Stimulated activated CD8-positive, alpha-beta memory T cell treated with anti-CD3 and anti-CD28 coated beads, Interleukin-12 subunit alpha, Interleukin-12 subunit beta, amount 100 ng/mL, for 4 hours (primary cell): ENCODE data around the gene GJD4.

Source experiments
- DNase-seq: peaks from one replicate; pipeline ENCODE4 v3.0.0-alpha.2; 2020; ENCODE audit warnings: low read depth

GJD4 gene, protein sequence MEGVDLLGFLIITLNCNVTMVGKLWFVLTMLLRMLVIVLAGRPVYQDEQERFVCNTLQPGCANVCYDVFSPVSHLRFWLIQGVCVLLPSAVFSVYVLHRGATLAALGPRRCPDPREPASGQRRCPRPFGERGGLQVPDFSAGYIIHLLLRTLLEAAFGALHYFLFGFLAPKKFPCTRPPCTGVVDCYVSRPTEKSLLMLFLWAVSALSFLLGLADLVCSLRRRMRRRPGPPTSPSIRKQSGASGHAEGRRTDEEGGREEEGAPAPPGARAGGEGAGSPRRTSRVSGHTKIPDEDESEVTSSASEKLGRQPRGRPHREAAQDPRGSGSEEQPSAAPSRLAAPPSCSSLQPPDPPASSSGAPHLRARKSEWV

GRCh38 chr10:35605191-35605590, at the start of gene GJD4:
Gene GJD4, plus strand, starts transcription at chr10:35605341. Its CDS starts 227 bp downstream, at chr10:35605568.
- no peak for DNase-seq

GRCh38 chr10:35555962-35556930, 48.9 kb upstream of the GJD4 start:
- no peak for DNase-seq

DNA sequence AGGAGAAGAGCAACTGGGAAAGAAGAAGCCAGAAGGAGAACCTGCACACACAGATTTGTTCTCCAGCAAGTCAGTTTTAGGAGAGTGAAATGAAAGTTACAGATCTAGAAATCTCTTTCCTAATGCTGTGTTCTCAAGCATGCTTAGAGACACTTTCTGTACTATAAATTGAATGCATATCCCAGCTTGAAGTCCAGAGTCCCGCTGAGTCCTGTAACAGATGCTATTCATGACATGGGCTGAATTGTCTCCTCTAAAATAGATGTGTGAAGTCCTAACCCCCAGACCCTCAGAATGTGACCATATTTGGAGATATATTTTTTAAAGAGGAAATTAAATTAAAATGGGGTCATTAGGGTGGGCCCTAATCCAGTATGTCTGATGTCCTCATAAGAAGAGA, 46.9 kb upstream of the GJD4 start:
- no peak for DNase-seq

DNA sequence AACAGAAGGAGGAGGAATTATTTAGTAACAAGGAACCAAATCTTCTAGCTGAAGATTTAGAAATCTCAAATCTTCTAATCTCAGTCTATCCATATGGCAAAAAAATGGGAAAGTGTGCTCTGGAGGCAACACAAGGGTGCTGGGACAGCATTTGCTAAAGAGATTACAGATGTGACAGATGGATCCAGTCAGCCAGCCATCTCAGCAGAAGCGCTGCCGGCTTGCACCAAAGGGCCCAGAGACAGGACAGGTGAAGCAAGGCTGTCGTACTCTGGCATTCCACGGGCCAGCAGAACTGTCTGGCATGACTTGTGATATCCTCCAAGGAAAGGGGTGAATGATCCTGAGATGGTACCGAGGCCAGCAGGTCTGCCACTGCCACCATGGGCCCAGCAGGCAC, 45.7 kb upstream of the GJD4 start:
- no peak for DNase-seq

DNA sequence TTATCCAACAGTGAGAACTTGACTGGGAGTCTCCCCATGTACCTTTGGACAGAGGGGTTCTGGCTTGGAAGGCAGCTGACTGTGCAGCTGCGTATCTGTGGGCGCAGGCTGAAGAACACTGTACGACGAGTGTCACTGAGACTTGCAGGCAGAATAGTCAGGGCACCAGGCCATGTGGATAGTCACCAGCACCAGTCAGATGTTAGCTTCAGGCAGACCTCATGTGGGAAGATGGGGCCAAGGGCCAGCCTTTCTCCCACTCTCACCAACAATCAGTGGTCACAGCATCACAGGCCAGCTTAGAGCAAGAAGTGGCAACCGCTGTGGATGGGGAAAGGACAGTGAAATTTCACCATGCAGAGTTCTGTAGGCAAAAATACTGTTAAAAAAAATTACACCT, 43.4 kb upstream of the GJD4 start:
- DNase-seq, result no peak

DNA sequence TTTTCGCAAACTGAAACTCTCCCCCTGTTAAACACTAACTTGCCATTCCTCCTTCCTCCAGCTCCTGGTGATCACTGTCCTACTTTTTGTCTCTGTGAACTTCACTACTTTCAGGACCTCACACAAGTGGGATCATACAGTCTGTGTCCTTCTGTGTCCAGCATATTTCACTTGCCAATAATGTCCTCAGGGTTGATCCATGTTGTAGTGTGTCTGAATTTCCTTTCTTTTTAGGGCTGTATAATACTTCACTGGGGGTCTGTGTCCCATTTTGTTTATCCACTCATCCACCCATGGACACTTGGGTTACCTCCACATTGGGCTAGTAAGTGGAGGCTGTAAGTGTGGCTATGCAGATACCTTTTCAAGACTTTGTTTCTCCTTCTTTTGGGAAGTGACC, 42.7 kb upstream of the GJD4 start:
- no peak for DNase-seq

DNA sequence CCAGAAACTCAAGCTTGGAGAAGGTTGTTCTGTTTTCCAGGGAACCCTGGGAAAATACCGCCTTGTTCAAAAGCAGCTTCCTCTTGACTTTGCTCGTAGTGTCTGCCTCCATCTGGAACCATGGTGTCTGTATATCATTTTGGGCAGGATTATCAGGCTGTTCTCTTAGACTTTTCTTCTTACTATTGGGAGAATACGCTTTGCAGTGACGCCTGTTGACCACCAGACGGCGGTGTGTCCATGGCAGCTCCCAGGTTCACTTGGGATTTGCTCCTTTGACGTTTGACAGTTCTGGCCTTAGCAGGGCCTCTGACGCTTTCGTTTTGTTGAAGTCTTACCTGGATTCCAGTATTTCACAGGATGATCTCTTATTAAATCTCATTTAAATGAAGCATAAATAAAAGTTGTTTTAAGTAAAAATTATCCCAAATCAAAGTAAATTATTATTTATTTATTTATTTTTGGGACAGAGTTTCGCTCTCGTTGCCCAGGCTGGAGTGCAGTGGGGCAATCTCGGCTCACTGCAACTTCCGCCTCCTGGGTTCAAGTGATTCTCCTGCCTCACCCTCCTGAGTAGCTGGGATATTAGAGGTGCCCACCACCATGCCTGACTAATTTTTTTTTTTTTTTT, 41.8 kb upstream of the GJD4 start:
- DNase-seq, result no peak

DNA sequence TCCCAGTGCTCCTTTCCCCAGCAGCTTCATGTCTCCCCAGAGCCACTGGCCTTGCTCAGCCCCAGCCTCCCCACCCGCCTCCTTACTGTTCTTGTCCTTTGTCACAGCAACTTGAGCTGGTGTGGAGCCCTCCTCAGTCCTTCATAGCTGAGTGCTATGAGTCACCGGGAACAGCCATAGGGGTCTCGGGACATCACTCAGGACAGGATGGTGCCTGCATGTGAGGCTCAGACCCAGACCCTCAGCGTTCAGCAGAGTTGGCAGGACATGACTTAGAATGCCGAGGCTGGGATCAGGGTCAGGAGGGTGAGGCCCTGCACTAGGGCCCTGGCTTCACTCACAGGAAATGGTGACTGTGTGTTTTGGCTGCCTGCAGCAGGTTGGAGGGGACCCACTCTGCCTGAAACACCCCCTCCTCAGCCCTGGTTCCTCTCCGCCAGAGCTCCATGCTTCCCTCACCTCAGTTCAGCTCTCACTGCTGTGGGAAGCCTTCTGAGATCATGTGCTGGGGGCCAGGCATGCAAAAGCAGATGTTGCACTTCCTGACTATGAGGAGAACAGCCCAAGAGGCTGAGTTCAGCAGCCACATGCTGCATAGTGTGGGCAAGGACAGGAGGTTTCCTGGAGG, 40.7 kb upstream of the GJD4 start:
- DNase-seq, result no peak

DNA sequence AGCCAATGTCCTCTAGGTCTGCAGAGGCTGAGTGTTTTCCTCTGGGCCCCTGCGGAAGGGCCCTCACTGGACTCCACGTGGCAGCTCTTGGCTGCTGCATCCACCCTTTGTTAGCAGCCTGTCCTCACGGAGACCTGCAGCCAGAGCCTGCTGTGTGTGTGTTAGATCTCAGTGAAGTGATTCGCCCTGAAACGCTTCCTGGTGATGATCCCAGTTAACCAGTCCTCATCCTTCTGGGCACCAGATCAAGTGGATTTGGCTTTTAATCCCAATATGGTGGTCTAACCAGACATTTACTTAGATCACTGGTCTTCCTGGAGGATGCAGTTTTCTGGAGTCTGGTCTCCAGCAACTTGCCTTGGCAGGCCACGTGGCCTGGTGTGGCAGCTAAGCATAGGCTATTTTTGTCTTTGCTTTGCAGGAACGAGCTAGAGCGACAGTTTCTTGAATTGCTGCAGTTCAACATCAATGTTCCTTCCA, 39.5 kb upstream of the GJD4 start:
- no peak for DNase-seq

DNA sequence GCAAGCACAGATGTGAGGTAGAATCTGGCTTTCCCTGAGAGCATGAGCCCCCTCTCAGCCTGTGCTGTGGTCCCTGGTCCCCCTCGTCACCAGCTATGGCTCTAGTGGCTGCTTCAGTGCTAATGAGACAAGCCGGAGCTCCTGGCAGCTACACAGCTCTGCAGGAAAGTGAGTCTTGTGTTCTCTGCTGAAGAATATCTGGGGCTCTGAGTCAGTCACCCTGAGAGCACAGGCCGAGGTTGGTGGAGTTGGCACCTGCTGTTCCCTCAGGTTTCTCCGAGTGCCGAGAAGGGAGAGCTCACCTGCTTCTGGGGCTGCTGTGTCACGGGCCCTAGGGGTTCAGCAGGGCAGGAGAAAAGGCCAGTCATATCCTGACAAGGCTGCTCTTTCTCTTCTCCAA, 37.2 kb upstream of the GJD4 start:
- DNase-seq, result no peak

- no peak for DNase-seq
These were observed 36.6 kb upstream of the GJD4 start for GRCh38 chr10:35568483-35569015.

DNA sequence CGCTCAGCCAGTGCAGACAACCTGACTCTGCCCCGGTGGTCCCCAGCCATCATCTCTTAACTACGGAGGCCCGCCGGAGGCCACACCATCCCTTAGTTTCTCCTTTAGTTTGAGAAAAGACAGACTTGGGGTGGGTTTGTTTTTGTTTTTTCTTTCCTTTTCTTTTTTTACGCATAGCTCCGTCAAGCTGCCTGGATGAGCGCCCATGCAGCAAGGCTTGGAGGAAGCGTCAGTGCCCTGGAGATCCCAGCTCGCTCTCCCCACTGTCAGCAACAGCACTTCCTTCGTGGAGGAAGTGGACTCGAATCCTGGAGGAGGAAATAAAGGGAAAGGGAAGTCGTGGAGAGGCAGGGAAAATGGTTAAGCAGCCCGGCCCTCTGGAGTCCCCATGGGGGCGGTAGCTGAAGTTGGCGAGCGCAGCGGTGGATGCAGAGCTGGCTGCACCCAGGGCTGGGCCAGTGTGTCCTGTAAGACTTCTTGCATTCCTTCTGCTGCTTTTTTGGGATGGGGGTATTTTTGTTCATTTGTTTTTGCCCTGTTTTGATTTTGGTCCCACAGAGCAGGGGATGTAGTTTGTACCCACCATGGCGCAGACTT, 35.9 kb upstream of the GJD4 start:
- DNase-seq, result no peak

DNA sequence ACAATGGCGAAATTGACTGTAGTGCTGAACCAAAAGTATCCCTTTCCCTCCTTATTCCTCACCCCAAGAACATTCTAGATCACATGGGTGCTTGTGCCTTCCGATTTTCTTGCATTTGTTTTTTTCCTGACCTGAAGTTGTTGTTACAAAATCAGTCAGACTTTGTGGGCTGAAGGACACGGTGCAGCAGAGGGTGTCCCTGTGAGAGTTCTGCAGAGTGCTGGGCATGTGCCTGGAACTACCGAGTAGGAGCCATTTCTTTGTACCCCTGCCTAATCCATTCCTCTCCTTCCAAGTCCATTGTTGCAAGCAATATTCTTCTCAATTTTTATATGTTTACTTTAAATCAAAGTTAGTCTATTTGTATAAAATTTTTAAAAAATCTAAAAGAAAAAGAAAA, 35.3 kb upstream of the GJD4 start:
- DNase-seq, result no peak

DNA sequence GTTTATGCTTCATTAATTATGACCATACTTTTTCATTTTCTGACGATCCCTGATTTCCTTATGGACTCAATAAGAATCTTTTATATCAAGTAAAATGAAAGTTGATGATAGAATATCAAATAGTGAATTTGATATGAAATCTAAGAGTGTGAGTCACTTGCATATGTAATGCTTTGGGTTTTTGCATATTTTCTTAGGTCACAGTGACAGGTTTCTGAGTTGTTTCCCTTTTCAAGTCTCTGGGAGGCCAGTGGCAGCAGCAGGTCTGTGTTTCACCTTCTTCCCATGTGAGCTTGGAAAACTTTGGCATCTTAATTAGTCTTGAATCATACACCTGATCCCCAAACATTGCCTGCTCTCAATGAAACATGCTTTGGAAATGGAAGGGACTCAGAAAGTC, 34.7 kb upstream of the GJD4 start:
- no peak for DNase-seq

DNA sequence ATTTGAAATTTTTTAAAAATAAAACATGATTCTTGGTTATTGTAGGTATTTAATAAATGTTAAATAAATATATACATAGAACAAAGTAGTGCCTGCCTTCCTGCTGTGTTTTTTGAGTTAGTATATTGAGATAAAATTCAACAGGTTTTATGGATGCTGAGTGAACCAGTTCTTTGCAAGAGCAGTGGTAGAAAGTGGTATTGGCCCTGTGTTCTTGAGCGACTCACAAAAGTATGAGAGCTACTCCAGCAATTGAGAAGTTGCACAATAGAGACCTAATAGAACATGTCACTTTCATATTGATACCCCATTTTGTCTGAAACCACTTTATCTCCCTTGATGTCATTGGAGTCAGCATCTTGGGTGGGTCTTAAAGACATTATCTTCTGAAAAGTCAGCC, 32.6 kb upstream of the GJD4 start:
- no peak for DNase-seq

GRCh38 chr10:35573796-35574195, 31.3 kb upstream of the GJD4 start:
- DNase-seq, result no peak

GRCh38 chr10:35574924-35575352, 30.2 kb upstream of the GJD4 start:
- DNase-seq, result no peak

GRCh38 chr10:35575640-35576039, 29.5 kb upstream of the GJD4 start:
- DNase-seq, result no peak

GRCh38 chr10:35576730-35577129, 28.4 kb upstream of the GJD4 start:
- DNase-seq, result no peak

DNA sequence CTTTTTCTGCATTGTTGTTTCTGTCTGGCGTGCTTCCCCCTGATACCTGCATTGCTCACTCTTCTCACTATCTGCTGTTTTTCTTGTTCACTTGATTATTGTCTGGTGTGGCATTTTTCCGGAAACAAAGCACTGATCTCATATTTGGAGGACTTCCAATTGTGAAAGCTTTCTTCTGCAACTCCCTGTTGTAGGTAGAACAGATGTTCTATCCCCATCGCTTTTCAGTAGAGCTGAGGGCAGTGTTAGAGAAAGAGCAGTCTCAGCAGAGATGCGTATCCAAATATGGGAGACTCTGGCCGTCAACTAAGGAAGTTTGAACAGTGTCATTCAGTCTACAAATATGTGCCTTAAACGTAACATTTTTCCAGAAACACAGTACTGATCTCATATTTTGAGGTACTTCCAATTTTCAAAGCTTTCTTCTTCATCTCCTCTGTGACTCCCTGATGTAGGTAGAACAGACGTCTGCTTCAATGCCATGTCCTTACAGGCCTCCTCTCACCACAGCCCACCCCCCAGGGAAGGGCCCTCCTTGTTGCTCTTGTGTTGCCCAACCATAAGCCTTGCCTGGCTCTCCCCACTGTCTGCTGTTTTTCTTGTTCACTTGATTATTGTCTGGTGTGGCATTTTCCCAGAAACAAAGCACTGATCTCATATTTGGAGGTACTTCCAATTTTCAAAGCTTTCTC, 27.1 kb upstream of the GJD4 start:
- DNase-seq, result no peak

- DNase-seq, result no peak
These were observed 26.6 kb upstream of the GJD4 start for GRCh38 chr10:35578618-35578956.
